Stimulated activated CD8-positive, alpha-beta memory T cell treated with anti-CD3 and anti-CD28 coated beads, Interleukin-12 subunit alpha, Interleukin-12 subunit beta, amount 100 ng/mL, for 4 hours (primary cell): ENCODE results near the gene TMEM176A.
"Not testable (repeated sequence)": the region's sequence is repeated elsewhere in the genome, so short reads cannot be mapped to it uniquely, and the experiment has no call there.

Experiments
- DNase-seq: peaks from one replicate; pipeline ENCODE4 v3.0.0-alpha.2; 2020; ENCODE audit warnings: low read depth

TMEM176A gene

DNA sequence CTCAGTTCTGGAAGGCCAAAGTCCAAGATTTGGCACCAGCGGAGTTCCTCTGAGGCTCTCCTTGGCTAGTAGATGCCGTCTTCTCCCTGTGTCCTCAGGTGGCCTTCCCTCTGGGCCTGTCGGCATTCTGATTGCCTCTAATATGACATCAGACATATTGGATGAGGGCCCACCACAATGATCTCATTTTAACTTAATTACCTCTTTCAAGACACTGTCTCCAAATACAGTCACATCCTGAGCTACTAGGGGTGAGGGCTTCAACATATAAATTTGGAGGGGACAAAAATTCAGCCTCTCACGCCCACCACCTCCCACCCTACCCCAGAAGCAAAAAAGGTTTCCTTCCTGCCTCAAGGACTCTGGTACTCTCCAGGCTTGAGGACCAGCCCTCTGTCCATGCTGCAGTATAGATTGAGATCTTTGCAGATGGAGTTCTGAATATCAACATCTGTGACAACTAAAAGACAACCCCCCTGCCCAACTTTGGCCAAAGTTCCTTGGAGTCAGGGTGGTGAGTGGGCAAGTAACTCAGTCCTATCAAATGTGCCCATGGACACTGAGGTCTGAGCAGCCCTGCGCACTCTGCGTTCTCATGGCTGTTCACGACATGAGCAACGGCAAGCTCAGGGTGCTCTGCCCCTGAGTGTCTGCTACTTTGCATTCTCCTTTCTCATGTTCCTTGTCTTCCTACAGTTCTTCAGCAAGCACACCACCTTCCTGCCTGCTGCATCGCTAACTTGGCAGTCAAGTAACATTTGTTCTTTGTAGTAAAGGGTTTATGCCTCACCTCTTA is 11.9 kb upstream of the TMEM176A start:
- DNase-seq, result no peak

- DNase-seq, result no peak
Observed at GRCh38 chr7:150790416-150791075, 10.0 kb upstream of the TMEM176A start.

GRCh38 chr7:150791304-150791703 is 9.3 kb upstream of the TMEM176A start:
- no peak for DNase-seq

DNA sequence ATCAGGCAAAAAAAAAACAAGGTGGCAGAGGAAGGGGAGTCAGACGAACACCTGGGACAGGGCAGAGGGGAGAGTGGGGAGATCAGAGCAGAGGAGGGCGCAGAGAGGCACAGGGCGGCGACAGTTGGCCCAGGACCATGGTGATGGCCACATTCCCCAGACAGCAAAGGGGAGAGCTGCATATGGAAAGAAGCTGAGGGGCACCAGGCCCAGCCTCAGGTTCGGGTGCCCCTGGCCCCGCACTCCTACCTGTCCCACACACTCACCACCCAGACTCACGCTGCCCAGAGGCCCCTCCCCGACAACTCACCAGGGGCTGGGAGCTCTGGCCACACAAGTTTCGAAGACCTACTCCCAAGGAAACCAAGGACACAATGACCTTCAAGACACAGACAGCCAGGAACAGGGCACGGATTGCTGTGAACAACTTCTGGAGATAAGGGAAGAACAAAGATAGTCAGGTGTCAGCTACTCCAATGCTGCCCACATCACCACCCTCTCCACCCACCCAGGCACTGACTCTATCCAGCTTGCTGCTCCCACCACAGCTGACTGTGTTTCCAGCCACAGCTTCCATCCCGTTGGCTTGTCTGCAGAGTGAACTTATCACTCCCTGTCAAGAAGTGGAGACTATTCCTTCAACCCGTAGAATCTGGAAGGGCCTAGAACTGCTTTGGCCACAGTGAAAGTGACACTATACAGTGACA is 8.7 kb upstream of the TMEM176A start:
- DNase-seq, result no peak

DNA sequence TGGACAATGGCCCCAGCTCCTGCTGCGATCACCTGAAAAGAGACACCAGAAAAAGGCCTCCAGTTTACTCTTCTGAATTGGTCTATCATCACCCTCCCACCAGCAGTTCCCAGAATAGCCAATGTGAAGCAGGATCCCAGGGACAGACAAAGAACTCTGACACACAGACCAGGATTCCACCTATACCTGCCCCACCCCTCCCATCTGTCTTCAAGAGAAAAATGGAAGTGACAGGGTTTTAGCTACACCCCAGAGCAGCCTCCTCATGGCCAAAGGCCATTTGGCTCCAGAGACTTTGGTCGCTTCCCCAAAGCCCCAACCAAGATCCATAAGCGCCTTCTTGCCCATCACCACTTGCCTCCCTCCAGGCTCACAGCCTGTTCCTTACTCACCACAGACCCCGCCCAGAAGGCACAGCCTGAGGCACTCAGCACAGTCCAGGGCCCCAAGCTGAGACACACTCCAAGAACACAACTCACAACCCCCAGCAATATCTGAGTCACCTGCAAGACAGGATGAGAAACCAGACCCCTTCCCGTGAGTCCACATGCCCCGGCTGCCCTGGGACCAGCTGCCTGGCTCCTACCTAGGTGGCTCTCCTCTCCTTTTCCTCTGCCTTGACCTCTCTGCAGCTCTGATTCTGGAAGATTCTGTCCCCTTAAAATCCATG is 6.9 kb upstream of the TMEM176A start:
- no peak for DNase-seq

GRCh38 chr7:150797661-150798060 is 2.9 kb upstream of the TMEM176A start:
- DNase-seq, result no peak

DNA sequence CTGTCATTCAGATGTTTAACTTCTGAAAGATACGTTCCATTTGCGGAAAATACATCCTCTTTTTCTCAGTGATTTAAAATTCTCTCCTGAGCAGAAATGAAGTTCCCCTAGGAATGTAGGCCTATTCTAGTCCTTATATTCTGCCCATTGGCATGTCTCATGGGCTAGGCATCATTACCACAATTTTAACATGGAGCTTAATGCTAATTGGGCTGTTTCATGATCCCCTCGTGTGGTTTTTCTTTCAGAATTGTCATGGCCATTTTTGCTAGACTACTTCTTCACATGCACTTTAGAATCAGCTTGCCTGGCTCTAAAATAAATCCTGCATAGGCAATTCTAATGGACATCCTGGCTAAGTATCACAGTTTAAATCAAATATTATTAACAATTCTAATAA is 1.4 kb upstream of the TMEM176A start:
- DNase-seq, result no peak

DNA sequence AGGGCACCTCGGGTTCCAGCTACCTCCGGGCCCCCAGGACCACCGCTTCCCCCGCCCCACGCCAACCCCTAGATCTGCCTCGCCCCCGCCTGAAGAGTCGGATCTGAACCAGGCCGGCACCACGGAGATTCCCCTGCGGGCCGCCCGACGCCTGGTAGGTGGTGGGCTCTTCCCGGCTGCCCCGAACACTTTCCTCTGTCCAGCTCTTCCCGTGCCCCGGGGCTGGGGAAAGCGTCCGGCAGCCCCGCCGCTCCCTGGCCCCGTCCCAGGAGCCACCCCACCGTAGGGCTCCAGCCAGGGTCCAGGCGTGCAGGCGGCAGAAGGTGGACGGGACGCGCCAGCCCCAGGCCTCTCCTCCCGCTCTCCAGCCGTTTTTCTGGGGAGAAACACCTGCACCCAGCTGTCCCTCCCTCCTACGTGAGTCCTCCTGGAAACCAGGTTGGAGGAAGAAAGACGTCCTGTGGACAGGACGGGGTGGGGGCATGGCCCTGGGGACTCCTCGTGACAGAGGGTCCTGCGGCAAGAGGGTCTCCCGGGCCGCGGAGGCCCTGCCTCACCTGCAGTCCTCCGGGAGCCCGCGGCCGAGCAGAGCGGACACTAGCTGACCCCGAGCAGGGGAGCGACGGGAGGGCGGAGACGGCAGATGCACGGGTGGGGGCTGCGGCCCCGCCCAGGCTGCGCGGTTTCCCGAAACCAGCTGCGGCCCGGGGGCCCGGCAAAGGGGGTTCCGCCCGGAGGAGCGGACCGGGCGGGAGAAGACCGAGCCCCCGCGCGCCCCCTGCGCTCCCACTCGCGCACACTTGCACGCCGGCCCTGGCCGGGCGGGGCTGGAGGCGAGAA is 608 bp upstream of the TMEM176A start, which contains the start of gene TMEM176B:
Gene TMEM176B, minus strand, starts transcription at position 624 of the 840 bp plus-strand sequence. CDS start 3,795 bp downstream, outside the sequence.
- no peak for DNase-seq

DNA sequence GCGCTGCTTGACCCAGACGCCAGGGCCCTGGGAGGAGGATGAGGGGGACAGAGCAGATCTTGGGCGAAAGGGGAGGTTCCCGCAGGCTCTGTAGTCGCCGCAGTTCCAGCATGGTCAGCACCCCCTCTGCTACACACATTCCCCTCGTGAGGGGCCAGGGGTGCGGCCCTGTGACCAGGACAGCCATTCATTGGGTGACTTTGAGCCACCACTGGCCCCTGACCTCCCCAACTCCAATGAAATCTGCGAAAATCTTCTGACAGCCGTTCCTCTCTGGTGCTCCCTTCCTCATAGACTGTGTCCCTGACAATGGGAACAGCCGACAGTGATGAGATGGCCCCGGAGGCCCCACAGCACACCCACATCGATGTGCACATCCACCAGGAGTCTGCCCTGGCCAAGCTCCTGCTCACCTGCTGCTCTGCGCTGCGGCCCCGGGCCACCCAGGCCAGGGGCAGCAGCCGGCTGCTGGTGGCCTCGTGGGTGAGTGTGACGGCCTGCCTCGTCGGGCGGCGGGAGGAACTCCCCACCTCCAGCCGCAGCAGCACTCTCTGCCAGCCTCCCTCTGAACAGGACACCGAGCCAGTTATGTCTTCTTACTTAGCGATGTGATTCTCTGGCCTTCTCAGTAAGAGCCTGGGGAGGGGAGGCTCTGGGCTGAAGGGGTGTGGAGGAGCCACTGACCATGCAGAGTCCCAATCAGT is 825 bp downstream of the TMEM176A start:
- DNase-seq, result no peak

DNA sequence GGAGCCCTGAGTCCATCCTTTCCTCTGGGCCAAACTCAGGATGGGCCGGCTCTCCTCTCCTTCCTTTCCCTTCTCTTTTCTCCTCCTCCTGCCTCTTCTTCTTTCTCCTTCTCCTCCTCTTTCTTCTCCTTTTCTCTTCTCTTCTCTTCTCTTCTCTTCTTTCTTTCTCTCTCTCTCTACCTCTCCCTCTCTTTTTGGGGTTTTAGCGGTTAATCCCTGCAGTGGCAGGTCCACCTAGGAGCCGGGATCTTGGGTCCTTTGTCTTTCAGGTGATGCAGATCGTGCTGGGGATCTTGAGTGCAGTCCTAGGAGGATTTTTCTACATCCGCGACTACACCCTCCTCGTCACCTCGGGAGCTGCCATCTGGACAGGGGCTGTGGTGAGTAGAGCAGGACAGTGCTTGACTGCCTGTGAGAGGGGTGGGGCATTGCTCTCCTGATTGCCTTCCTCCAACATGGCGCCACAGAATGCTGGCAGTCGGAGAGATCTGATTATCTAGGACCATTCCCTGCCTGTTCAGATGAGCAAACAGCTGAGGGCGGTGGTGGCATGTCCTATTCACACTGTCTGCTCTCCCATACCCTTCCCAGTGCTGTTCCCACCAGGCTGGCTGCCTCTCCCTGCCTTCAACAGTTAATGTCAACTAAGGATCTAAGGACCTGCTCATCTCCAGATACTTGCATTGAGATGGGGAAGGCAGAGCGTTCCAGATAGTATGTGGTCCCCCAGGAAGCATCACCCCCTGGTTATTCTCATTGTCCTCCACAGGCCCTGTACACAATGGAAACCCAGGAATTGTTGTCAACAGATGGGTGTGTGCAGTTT is 1.6 kb downstream of the TMEM176A start:
- DNase-seq, result no peak

GRCh38 chr7:150803161-150803860 is 2.7 kb downstream of the TMEM176A start:
- no peak for DNase-seq

DNA sequence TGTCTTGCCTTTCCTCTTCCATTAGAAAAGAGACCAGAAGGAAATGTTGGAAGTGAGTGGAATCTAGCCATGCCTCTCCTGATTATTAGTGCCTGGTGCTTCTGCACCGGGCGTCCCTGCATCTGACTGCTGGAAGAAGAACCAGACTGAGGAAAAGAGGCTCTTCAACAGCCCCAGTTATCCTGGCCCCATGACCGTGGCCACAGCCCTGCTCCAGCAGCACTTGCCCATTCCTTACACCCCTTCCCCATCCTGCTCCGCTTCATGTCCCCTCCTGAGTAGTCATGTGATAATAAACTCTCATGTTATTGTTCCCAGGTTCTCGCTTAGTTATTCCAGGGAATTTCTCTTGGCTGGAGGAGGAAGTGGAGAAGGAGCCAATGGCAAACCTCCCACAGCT is 4.2 kb downstream of the TMEM176A start:
- DNase-seq, result no peak

GRCh38 chr7:150805864-150806263 is 5.3 kb downstream of the TMEM176A start:
- DNase-seq, result no peak

DNA sequence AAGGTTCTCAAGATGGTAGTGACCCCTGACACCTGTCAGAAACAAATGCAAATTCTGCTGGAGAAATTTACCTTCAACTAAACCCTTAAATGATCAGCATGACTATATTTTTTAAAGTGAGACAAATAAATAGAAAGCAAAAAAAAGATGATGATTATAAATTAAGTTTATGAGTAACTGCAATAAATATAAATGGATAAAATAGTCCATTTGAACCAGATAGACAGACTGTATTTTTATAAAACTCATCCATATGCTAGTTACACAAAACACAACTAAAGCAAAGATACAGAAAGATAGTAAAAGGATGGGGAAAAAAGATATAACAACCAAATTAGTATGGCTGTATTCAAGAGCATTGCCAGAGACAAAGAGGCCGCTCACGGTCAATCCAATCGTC is 5.9 kb downstream of the TMEM176A start:
- no peak for DNase-seq

- DNase-seq, result no peak
Observed at GRCh38 chr7:150806863-150807262, 6.3 kb downstream of the TMEM176A start.

DNA sequence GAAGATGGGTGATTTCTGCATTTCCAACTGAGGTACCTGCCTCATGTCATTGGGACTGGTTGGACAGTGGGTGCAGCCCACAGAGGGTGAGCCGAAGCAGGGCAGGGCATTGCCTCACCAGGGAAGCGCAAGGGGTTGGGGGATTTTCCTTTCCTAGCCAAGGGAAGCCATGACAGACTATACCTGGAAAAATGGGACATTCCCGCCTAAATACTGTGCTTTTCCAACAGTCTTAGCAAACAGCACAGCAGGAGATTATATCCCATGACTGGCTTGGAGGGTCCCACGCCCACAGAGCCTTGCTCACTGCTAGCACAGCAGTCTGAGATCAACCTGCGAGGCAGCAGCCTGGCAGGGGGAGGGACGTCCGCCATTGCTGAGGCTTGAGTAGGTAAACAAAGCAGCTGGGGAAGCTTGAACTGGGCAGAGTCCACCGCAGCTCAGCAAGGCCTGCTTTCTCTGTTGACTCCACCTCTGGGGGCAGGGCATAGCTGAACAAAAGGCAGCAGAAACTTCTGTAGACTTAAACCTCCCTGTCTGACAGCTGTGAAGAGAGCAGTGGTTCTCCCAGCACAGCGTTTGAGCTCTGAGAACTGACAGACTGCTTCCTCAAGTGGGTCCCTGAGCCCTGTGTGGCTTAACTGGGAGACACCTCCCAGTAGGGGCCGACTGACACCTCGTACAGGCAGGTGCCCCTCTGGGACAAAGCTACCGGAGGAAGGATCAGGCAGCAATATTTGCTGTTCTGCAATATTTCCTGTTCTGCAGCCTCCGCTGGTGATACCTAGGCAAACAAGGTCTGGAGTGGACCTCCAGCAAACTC is 7.3 kb downstream of the TMEM176A start:
- DNase-seq, result not testable (repeated sequence)

DNA sequence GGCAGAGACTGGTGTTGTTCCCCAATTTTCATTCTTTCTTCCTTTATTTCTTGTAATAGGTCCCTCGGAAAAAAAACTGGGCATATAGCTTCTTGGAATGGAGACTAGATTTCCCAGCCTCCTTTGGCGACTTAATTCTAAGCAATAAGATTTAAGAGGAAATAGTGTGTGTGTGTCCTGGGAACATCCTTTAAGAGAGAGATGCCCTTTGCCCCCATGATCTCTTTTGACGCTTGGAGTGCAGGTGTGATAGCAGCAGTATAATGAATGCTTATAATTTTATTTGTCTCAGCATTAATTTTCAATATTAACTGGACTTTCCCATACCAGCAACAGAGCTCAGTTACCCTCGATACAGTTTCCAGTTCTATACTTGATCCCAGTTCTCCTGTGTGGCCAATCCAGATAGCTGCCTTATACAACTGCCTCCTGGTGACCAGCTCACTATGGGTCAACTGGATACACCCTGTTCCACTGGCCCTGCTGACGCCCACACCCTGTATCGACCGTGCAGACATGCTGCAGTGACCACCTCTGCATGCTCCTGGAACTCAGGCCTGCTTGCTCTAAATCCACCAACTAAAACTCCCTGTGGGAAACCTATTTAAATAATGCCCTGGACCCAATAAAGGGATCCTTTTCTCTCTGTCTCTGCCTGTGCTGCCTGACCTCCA is 13.9 kb downstream of the TMEM176A start:
- DNase-seq, result no peak

- DNase-seq, result no peak
Observed at GRCh38 chr7:150818971-150819370, 18.4 kb downstream of the TMEM176A start.
